Eye (tissue), 1 donor: Measurements from ENCODE around the gene CAMTA1.

Source experiments
- DNase-seq: peaks from one replicate; pipeline ENCODE4 v3.0.0-alpha.2; 2015

Gene CAMTA1

GRCh38 chr1:7094509-7094908, 309.3 kb downstream of the CAMTA1 start:
- DNase-seq, result no peak

GRCh38 chr1:7095343-7095964, 310.2 kb downstream of the CAMTA1 start:
- no peak for DNase-seq

- no peak for DNase-seq
Measured at GRCh38 chr1:7097938-7098592, 312.8 kb downstream of the CAMTA1 start.

- no peak for DNase-seq
Measured at GRCh38 chr1:7098641-7099040, 313.4 kb downstream of the CAMTA1 start.

- DNase-seq, result no peak
Measured at GRCh38 chr1:7100479-7100878, 315.2 kb downstream of the CAMTA1 start.

- DNase-seq, result no peak
Measured at GRCh38 chr1:7101187-7101586, 315.9 kb downstream of the CAMTA1 start.

- DNase-seq, result peak; percentile 67
Measured at GRCh38 chr1:7103361-7103782, 318.1 kb downstream of the CAMTA1 start.

- DNase-seq, result peak; percentile 72
Measured at GRCh38 chr1:7103874-7104273, 318.6 kb downstream of the CAMTA1 start.

- DNase-seq, result peak; percentile 68
Measured at GRCh38 chr1:7104339-7104738, 319.1 kb downstream of the CAMTA1 start.

GRCh38 chr1:7105269-7105668, 320.0 kb downstream of the CAMTA1 start:
- no peak for DNase-seq

GRCh38 chr1:7106442-7107108, 321.3 kb downstream of the CAMTA1 start:
- DNase-seq, result no peak

GRCh38 chr1:7107109-7107830, 322.0 kb downstream of the CAMTA1 start:
- DNase-seq, result peak; percentile 60

GRCh38 chr1:7108251-7108650, 323.0 kb downstream of the CAMTA1 start:
- no peak for DNase-seq

GRCh38 chr1:7109901-7110300, 324.6 kb downstream of the CAMTA1 start:
- no peak for DNase-seq

- DNase-seq, result peak; percentile 79
Measured at GRCh38 chr1:7110321-7110720, 325.1 kb downstream of the CAMTA1 start.

- no peak for DNase-seq
Measured at GRCh38 chr1:7111853-7112252, 326.6 kb downstream of the CAMTA1 start.

GRCh38 chr1:7113136-7113535, 327.9 kb downstream of the CAMTA1 start:
- DNase-seq, result no peak

GRCh38 chr1:7113822-7114221, 328.6 kb downstream of the CAMTA1 start:
- DNase-seq, result no peak

GRCh38 chr1:7116001-7116400, 330.7 kb downstream of the CAMTA1 start:
- DNase-seq, result no peak

GRCh38 chr1:7117399-7118281, 332.4 kb downstream of the CAMTA1 start:
- DNase-seq, result peak; percentile 83

- DNase-seq, result no peak
Measured at GRCh38 chr1:7119156-7119555, 333.9 kb downstream of the CAMTA1 start.

GRCh38 chr1:7120863-7121621, 335.8 kb downstream of the CAMTA1 start:
- no peak for DNase-seq
